Endothelial cell of umbilical vein (primary cell): Measurements from ENCODE around the gene ALG12. TPM values are rescaled to one million over a fixed set of nuclear protein-coding genes. Genes with fewer than 3 reads are reported as not detected.
"Not testable (repeated sequence)": the region's sequence is repeated elsewhere in the genome, so short reads cannot be mapped to it uniquely, and the experiment has no call there.

Experiments
- BruUV-seq: library from RNA; stranded (reverse); fragments of 400-500 nt; replicated peaks from 2 replicates; lab custom pipeline; 2021; lab: Mats Ljungman, UMichigan
- CTCF ChIA-PET: fragments of 300-600, 350-600 bp; sonication (Branson Sonifier 250); formaldehyde crosslinking; loops from one replicate; lab custom pipeline; 2021; ENCODE audit warnings: antibody characterized with exemption, inconsistent platforms; lab: Charles Lee
- POLR2A ChIA-PET: fragments of 300-600, 350-600 bp; sonication (Branson Sonifier 250); formaldehyde crosslinking; loops from one replicate; lab custom pipeline; 2021; ENCODE audit warnings: antibody characterized with exemption, inconsistent platforms; lab: Charles Lee
- DNase-seq: peaks from one replicate; pipeline ENCODE4 v3.0.0-alpha.2; 2011; ENCODE audit warnings: low read depth, low spot score
- FAIRE-seq: peaks from 2 replicates; lab custom pipeline; 2011; peaks lifted over from hg19 to GRCh38; lab: Jason Lieb, UNC
- H2AFZ ChIP-seq: 2 replicates; pipeline ENCODE4 v1.6.0; 2012; ENCODE audit warnings: low read depth, low read length, control low read depth, inconsistent platforms
- H3K27ac ChIP-seq: 2 replicates; pipeline ENCODE4 v1.5.1; 2011; ENCODE audit warnings: low read depth, mild to moderate bottlenecking, control low read depth, low read length, moderate library complexity; ENCODE audit not compliant: insufficient read depth
- H3K27me3 ChIP-seq, 2 experiments: 2 replicates each; pipeline versions ENCODE4 v1.6.0 to v1.6.1; 2011; ENCODE audit warnings: low read length in 2 of 2, mixed read lengths in 1 of 2; ENCODE audit not compliant: control insufficient read depth in 2 of 2, insufficient read depth in 2 of 2
- H3K36me3 ChIP-seq, 2 experiments: 2 replicates in 1 of 2; 3 replicates in 1 of 2; pipeline ENCODE4 v1.5.1; 2011; ENCODE audit warnings: low read length in 2 of 2, mild to moderate bottlenecking in 1 of 2, moderate library complexity in 1 of 2; ENCODE audit not compliant: control insufficient read depth in 2 of 2, insufficient read depth in 2 of 2; ENCODE audit errors: extremely low read depth in 1 of 2
- H3K4me1 ChIP-seq: 3 replicates; pipeline ENCODE4 v1.5.1; 2011; ENCODE audit warnings: mild to moderate bottlenecking, low read length; ENCODE audit not compliant: control insufficient read depth, insufficient read depth; ENCODE audit errors: extremely low read depth
- H3K4me2 ChIP-seq: 2 replicates; pipeline ENCODE4 v1.6.1; 2011; ENCODE audit warnings: low read length, control low read depth, mixed read lengths; ENCODE audit not compliant: insufficient read depth
- H3K4me3 ChIP-seq, 3 experiments: fragments of 200-600 bp in 1 of 3; sonication (generic), shearing (Covaris generic) in 1 of 3; replicated peaks in 1 of 3; 2 replicates each; pipeline ENCODE4 v1.5.1; 2011 to 2016; ENCODE audit warnings: control low read depth in 3 of 3, low read length in 3 of 3, mild to moderate bottlenecking in 2 of 3, inconsistent platforms in 1 of 3, low read depth in 1 of 3, moderate library complexity in 1 of 3; ENCODE audit not compliant: insufficient read depth in 1 of 3
- H3K79me2 ChIP-seq: 2 replicates; pipeline ENCODE4 v1.6.0; 2012; ENCODE audit warnings: low read length, inconsistent platforms; ENCODE audit not compliant: control insufficient read depth, insufficient read depth
- H3K9ac ChIP-seq: replicated peaks from 2 replicates; pipeline ENCODE3; 2011; ENCODE audit warnings: low read length, control low read depth; ENCODE audit not compliant: insufficient read depth; ENCODE audit errors: extremely low read depth
- H3K9me1 ChIP-seq: replicated peaks from 3 replicates; pipeline ENCODE4 v1.6.0; 2011; ENCODE audit warnings: mild to moderate bottlenecking, low read length; ENCODE audit not compliant: control insufficient read depth, insufficient read depth; ENCODE audit errors: extremely low read depth
- H3K9me3 ChIP-seq: replicated peaks from 2 replicates; pipeline ENCODE4 v1.5.1; 2012; ENCODE audit warnings: low read length, inconsistent platforms; ENCODE audit not compliant: control insufficient read depth, insufficient read depth
- H4K20me1 ChIP-seq: replicated peaks from 2 replicates; pipeline ENCODE3; 2011; ENCODE audit warnings: mild to moderate bottlenecking, low read length; ENCODE audit not compliant: control insufficient read depth, insufficient read depth; ENCODE audit errors: extremely low read depth
- FOS ChIP-seq: IDR thresholded peaks from 2 replicates; pipeline ENCODE4 v1.6.1; 2011; ENCODE audit warnings: mild to moderate bottlenecking, low read length, moderate library complexity, borderline replicate concordance; ENCODE audit not compliant: insufficient read depth
- GATA2 ChIP-seq: IDR thresholded peaks from 2 replicates; pipeline ENCODE4 v1.7.0; 2011; ENCODE audit warnings: low read depth, mild to moderate bottlenecking, moderate library complexity, mixed read lengths, low read length; ENCODE audit not compliant: insufficient read length, insufficient read depth
- JUN ChIP-seq: IDR thresholded peaks from 2 replicates; pipeline ENCODE4 v1.6.1; 2011; ENCODE audit warnings: borderline replicate concordance, low read depth; ENCODE audit not compliant: insufficient read length, insufficient read depth
- MAX ChIP-seq: IDR thresholded peaks from 2 replicates; pipeline ENCODE4 v1.6.1; 2011; ENCODE audit not compliant: insufficient read depth, insufficient read length
- MYC ChIP-seq: IDR thresholded peaks from one replicate; pipeline ENCODE4 v1.6.1; 2011; ENCODE audit warnings: mild to moderate bottlenecking, low read depth, low read length
- POLR2A ChIP-seq: IDR thresholded peaks from 2 replicates; pipeline ENCODE4 v1.6.1; 2012; ENCODE audit warnings: low read depth, mild to moderate bottlenecking, control low read depth, low read length
- dilution Hi-C: fragments of 300-500 bp; cut with MboI; formaldehyde crosslinking; loops from one replicate; pipeline ENCODE4 v1.15.0; 2019; ENCODE audit warnings: low sequenced_read_pairs; ENCODE audit not compliant: extremely low pct_ligation_motif_present
- intact Hi-C: fragments of 100-400 bp; cut with micrococcal nuclease; formaldehyde crosslinking; loops from one replicate; pipeline ENCODE4 v1.10.0; 2022
- polyA plus RNA-seq, 4 experiments: library from polyadenylated mRNA; depleted of rRNA in 3 of 4; stranded (reverse) in 3 of 4; unstranded in 1 of 4; fragments of >200 nt; gene quantifications; 2 replicates each; pipeline versions ENCODE4 v1.2.1 to v1.2.3, GENCODE V29; 2011 to 2012; ENCODE audit warnings: missing spikeins in 1 of 4
- total RNA-seq: library from RNA; stranded (reverse); gene quantifications from 2 replicates; pipeline ENCODE4 v1.2.3, GENCODE V29; 2021
- TF ChIP-seq, protein P1 (sequence below), 2 donors: IDR thresholded peaks; 1 replicate in 1 of 2; 2 replicates in 1 of 2; pipeline ENCODE4 v1.5.1; 2011; ENCODE audit warnings: low read length in 2 of 2, mild to moderate bottlenecking in 2 of 2, moderate library complexity in 2 of 2, control low read depth in 1 of 2, inconsistent platforms in 1 of 2, low read depth in 1 of 2; ENCODE audit not compliant: insufficient read depth in 1 of 2; ENCODE audit errors: extremely low read depth in 1 of 2

Gene ALG12
- total and polyA plus RNA-seq, 2 donors (not counting 3 experiments of a cell fraction or from before 2014, with no cell fraction given), result 14.6 to 18.0 TPM

GRCh38 chr22:49946612-49947295 is 28.5 kb upstream of the ALG12 start:
- Histone ChIP-seq H3K79me2 (no peaks in the 10 kb centered on the region), H3K4me1 (peaks cover under 1% of the 10 kb centered on the region), H2AFZ (no peak overlapping the region), H3K36me3 (no peaks in the 10 kb centered on the region), H3K9ac (no peak overlapping the region), H3K27me3 (no peaks in the 10 kb centered on the region), H3K27ac (no peak overlapping the region), H3K4me2 (no peak overlapping the region), H3K4me3 (no peak overlapping the region), H3K9me3 (no peaks in the 10 kb centered on the region), H4K20me1 (no peaks in the 10 kb centered on the region), H3K9me1 (no peaks in the 10 kb centered on the region)
- ChIA-PET POLR2A (interaction anchor here (0.8 kb wide), 1 partner anchor 11 kb away, joined by 4 read pairs; no protein-coding TSS in a partner anchor), CTCF (no interaction called here)
- intact Hi-C loops (no loop called here), dilution Hi-C loops (no loop called here)
- TF ChIP-seq FOS (no peak), JUN (no peak), MYC (no peak), POLR2A (no peak), MAX (no peak), GATA2 (no peak)
- TF ChIP-seq, protein P1, sequence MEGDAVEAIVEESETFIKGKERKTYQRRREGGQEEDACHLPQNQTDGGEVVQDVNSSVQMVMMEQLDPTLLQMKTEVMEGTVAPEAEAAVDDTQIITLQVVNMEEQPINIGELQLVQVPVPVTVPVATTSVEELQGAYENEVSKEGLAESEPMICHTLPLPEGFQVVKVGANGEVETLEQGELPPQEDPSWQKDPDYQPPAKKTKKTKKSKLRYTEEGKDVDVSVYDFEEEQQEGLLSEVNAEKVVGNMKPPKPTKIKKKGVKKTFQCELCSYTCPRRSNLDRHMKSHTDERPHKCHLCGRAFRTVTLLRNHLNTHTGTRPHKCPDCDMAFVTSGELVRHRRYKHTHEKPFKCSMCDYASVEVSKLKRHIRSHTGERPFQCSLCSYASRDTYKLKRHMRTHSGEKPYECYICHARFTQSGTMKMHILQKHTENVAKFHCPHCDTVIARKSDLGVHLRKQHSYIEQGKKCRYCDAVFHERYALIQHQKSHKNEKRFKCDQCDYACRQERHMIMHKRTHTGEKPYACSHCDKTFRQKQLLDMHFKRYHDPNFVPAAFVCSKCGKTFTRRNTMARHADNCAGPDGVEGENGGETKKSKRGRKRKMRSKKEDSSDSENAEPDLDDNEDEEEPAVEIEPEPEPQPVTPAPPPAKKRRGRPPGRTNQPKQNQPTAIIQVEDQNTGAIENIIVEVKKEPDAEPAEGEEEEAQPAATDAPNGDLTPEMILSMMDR (IDR thresholded peaks at IDR 0.05; ENCODE audit: extremely low read depth in 1 of 2, insufficient read depth in 1 of 2, low read depth in 1 of 2, low read length in 2 of 2), result no peak
- DNase-seq, result no peak
- no TSS peak for BruUV-seq
- no peak for FAIRE-seq

GRCh38 chr22:49945042-49945794 is 27.0 kb upstream of the ALG12 start:
- BruUV-seq, H3K4me3 ChIP-seq, dilution Hi-C loops, H3K27ac ChIP-seq, DNase-seq, CTCF ChIA-PET, FAIRE-seq, H3K9me1 ChIP-seq, H3K4me1 ChIP-seq, H4K20me1 ChIP-seq, H3K4me2 ChIP-seq, H3K9ac ChIP-seq, POLR2A ChIA-PET, intact Hi-C loops, H3K36me3 ChIP-seq, H3K9me3 ChIP-seq, H2AFZ ChIP-seq, H3K27me3 ChIP-seq, H3K79me2 ChIP-seq: not testable (repeated sequence)
